Erythroblast (primary cell): ENCODE data around the gene TTLL5.

Experiments
- GATA1 ChIP-seq: IDR thresholded peaks from 2 replicates; pipeline ENCODE4 v1.6.1; 2011; ENCODE audit warnings: low read depth, mild to moderate bottlenecking, control low read depth, low read length, moderate library complexity
- POLR2A ChIP-seq: IDR thresholded peaks from 2 replicates; pipeline ENCODE4 v1.6.1; 2011; ENCODE audit warnings: mild to moderate bottlenecking, low read length

DNA sequence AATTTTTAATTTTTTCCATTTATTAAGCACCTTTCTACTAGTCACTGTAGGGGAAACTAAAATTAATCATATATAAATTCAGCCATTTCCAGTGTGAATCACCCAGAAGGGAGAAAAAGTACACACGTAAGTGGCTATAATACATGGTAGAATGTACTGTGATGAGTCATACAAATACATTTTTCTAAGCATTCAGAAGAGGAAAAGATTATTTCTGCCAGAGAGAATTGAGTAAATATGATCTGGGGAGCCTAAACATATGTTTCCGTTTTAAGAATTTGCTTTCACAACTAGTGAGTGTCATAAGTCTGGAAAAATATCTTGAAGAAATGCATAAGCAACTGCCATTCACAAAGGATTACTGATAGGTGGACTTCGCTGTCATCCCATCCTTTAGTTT, 218.0 kb downstream of the TTLL5 start:
- TF ChIP-seq POLR2A (no peak), GATA1 (no peak)
